Measurements from ENCODE around the gene LMO7. TPM values are rescaled to one million over a fixed set of nuclear protein-coding genes. Genes with fewer than 3 reads are reported as not detected.

The LMO7 gene
- total RNA-seq, 1 experiment from 2014 or later, result 18.5 TPM

DNA sequence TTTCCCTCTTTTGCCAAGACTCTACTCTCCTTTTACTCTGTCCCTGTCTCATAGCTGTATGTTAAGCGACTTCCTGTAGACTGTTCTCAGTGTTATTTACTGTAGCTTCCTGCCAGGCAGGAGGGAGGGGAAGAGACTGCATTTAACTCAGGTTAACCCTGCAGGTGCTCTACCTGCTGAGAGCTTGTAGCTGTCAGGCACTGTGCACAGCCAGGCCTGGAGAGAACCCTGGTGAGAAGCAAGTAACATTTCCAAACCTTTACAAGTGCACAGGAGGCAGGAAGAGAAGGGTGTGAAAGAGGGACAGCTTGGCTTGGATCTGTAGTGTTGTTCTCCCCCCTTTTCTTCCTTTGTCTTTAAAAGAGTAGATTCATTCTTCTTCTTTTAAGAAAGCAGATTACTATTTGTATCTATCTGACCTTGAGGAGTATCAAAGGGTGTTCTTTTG is 167.1 kb downstream of the LMO7 start (continued):
- TF ChIP-seq ZNF219 (CRISPR knock-in tag; IDR thresholded peaks at IDR 0.05; ENCODE audit: borderline replicate concordance) (peak; percentile 89; the same call in 1 of the 2 replicates), FOXP4 (CRISPR knock-in tag; IDR thresholded peaks at IDR 0.05) (peak; percentile 93), ZMAT4 (CRISPR knock-in tag; IDR thresholded peaks at IDR 0.05) (no peak), PRRX2 (CRISPR knock-in tag; IDR thresholded peaks at IDR 0.05) (no peak), FOXK1 (CRISPR knock-in tag; IDR thresholded peaks at IDR 0.05) (peak; percentile 93), ZNF396 (CRISPR knock-in tag; IDR thresholded peaks at IDR 0.05; ENCODE audit: borderline replicate concordance) (no peak), GABPB1 (CRISPR knock-in tag; IDR thresholded peaks at IDR 0.05) (no peak), MXD4 (CRISPR knock-in tag; IDR thresholded peaks at IDR 0.05; ENCODE audit: borderline replicate concordance) (peak; percentile 73; the same call in 1 of the 2 replicates), NFYB (CRISPR knock-in tag; conservative IDR thresholded peaks at IDR 0.05; ENCODE audit: low read depth) (no peak), ZNF532 (CRISPR knock-in tag; IDR thresholded peaks at IDR 0.05; ENCODE audit: borderline replicate concordance) (peak; percentile 39; the same call in 1 of the 2 replicates), CREB1 (CRISPR knock-in tag; IDR thresholded peaks at IDR 0.05) (no peak), NFE2L1 (CRISPR knock-in tag; IDR thresholded peaks at IDR 0.05) (0 out of 2 replicates have a peak, but pooled peaks have one; percentile 31), ETV6 (CRISPR knock-in tag; IDR thresholded peaks at IDR 0.05) (peak; percentile 94), JUN (CRISPR knock-in tag; IDR thresholded peaks at IDR 0.05) (no peak), CREM (CRISPR knock-in tag; IDR thresholded peaks at IDR 0.05) (peak; percentile 59; the same call in 1 of the 2 replicates)
- TF ChIP-seq, protein P1, sequence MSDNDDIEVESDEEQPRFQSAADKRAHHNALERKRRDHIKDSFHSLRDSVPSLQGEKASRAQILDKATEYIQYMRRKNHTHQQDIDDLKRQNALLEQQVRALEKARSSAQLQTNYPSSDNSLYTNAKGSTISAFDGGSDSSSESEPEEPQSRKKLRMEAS (CRISPR knock-in tag; IDR thresholded peaks at IDR 0.05), result peak; percentile 76
- TF ChIP-seq, protein P2, sequence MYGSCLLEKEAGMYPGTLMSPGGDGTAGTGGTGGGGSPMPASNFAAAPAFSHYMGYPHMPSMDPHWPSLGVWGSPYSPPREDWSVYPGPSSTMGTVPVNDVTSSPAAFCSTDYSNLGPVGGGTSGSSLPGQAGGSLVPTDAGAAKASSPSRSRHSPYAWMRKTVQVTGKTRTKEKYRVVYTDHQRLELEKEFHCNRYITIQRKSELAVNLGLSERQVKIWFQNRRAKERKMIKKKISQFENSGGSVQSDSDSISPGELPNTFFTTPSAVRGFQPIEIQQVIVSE (CRISPR knock-in tag; IDR thresholded peaks at IDR 0.05; ENCODE audit: borderline replicate concordance), result no peak

GRCh38 chr13:75804054-75804453 is 167.9 kb downstream of the LMO7 start:
- no peak for DNase-seq (ENCODE audit: low spot score)
- Mint-ChIP-seq H3K36me3 (peaks cover 5% of the 10 kb centered on the region; the same call in 1 of the 2 replicates), H3K4me3 (peak overlapping the region; percentile 2; the same call in 1 of the 2 replicates), H3K27ac (peak overlapping the region; percentile 97), H3K27me3 (ENCODE audit: low read depth) (no peaks in the 10 kb centered on the region), H3K9me3 (no peaks in the 10 kb centered on the region), H3K4me1 (peaks cover 90% of the 10 kb centered on the region)
- ChIA-PET POLR2A (no interaction called here), CTCF (interaction anchor here (2.0 kb wide), 1 partner anchor 108 kb away, joined by 12 read pairs; no protein-coding TSS in a partner anchor)
- ATAC-seq, result no peak
- TF ChIP-seq E2F1 (CRISPR knock-in tag; IDR thresholded peaks at IDR 0.05) (no peak), SMAD3 (CRISPR knock-in tag; IDR thresholded peaks at IDR 0.05; ENCODE audit: borderline replicate concordance) (no peak), FOXP1 (CRISPR knock-in tag; IDR thresholded peaks at IDR 0.05; ENCODE audit: borderline replicate concordance) (no peak), SMAD4 (CRISPR knock-in tag; IDR thresholded peaks at IDR 0.05) (no peak), ATF1 (CRISPR knock-in tag; IDR thresholded peaks at IDR 0.05) (no peak), ZNF532 (CRISPR knock-in tag; IDR thresholded peaks at IDR 0.05; ENCODE audit: borderline replicate concordance) (no peak), ZNF396 (CRISPR knock-in tag; IDR thresholded peaks at IDR 0.05; ENCODE audit: borderline replicate concordance) (no peak)

Measured in WTC11 (cell line).